ENCODE measurements around the gene TTC28. TPM values are rescaled to one million over a fixed set of nuclear protein-coding genes. Genes with fewer than 3 reads are reported as not detected.

The TTC28 gene
- total RNA-seq, 2 experiments from 2014 or later, result 1.2 to 3.6 TPM

- Mint-ChIP-seq H3K27ac (no peak overlapping the region), H3K27me3 (no peaks in the 10 kb centered on the region), H3K36me3 (no peaks in the 10 kb centered on the region), H3K9me3 (ENCODE audit: low read depth) (no peaks in the 10 kb centered on the region), H3K4me1 (peaks cover 7% of the 10 kb centered on the region), H3K4me3 (no peak overlapping the region)
- CTCF ChIA-PET, result no interaction called here
- no peak for ATAC-seq
- DNase-seq, result no peak
Measured at GRCh38 chr22:27990879-27991278, 688.8 kb downstream of the TTC28 start.

GRCh38 chr22:27990451-27990840, 689.2 kb downstream of the TTC28 start:
- H3K27me3 Mint-ChIP-seq, result no peaks in the 10 kb centered on the region
- CTCF ChIA-PET, result no interaction called here
- ATAC-seq, result no peak
- peaks cover 7% of the 10 kb centered on the region for H3K4me1 Mint-ChIP-seq
- H3K36me3 Mint-ChIP-seq, result no peaks in the 10 kb centered on the region
- H3K9me3 Mint-ChIP-seq (ENCODE audit: low read depth), result no peaks in the 10 kb centered on the region
- H3K4me3 Mint-ChIP-seq, result no peak overlapping the region
- no peak for DNase-seq
- no peak overlapping the region for H3K27ac Mint-ChIP-seq

GRCh38 chr22:27989758-27990450, 689.7 kb downstream of the TTC28 start:
- DNase-seq (no peak), ATAC-seq (no peak)
- Mint-ChIP-seq H3K4me1 (peaks cover 7% of the 10 kb centered on the region), H3K27me3 (no peaks in the 10 kb centered on the region), H3K27ac (no peak overlapping the region), H3K9me3 (ENCODE audit: low read depth) (no peaks in the 10 kb centered on the region), H3K36me3 (no peaks in the 10 kb centered on the region), H3K4me3 (no peak overlapping the region)
- CTCF ChIA-PET, result interaction anchor here (1.0 kb wide), 1 partner anchor 9 kb away, joined by 3 read pairs; no protein-coding TSS in a partner anchor

GRCh38 chr22:27988704-27989103, 690.9 kb downstream of the TTC28 start:
- CTCF ChIA-PET, result no interaction called here
- DNase-seq, result no peak
- Mint-ChIP-seq H3K27me3 (no peaks in the 10 kb centered on the region), H3K9me3 (ENCODE audit: low read depth) (no peaks in the 10 kb centered on the region), H3K4me3 (no peak overlapping the region), H3K36me3 (no peaks in the 10 kb centered on the region), H3K27ac (no peak overlapping the region), H3K4me1 (peaks cover 7% of the 10 kb centered on the region)
- no peak for ATAC-seq

- CTCF ChIA-PET, result no interaction called here
- H3K4me1 Mint-ChIP-seq, result peaks cover 7% of the 10 kb centered on the region
- ATAC-seq (no peak), DNase-seq (peak; percentile 40)
- no peaks in the 10 kb centered on the region for H3K9me3 Mint-ChIP-seq (ENCODE audit: low read depth)
- H3K27ac Mint-ChIP-seq, result no peak overlapping the region
- no peaks in the 10 kb centered on the region for H3K27me3 Mint-ChIP-seq
- no peak overlapping the region for H3K4me3 Mint-ChIP-seq
- no peaks in the 10 kb centered on the region for H3K36me3 Mint-ChIP-seq
Measured at GRCh38 chr22:27987557-27987956, 692.1 kb downstream of the TTC28 start.

- CTCF ChIA-PET, result no interaction called here
- no peak overlapping the region for H3K27ac Mint-ChIP-seq
- peaks cover 7% of the 10 kb centered on the region for H3K4me1 Mint-ChIP-seq
- H3K4me3 Mint-ChIP-seq, result no peak overlapping the region
- DNase-seq (peak; percentile 11), ATAC-seq (no peak)
- no peaks in the 10 kb centered on the region for H3K27me3 Mint-ChIP-seq
- no peaks in the 10 kb centered on the region for H3K36me3 Mint-ChIP-seq
- no peaks in the 10 kb centered on the region for H3K9me3 Mint-ChIP-seq (ENCODE audit: low read depth)
Measured at GRCh38 chr22:27986937-27987336, 692.7 kb downstream of the TTC28 start.

GRCh38 chr22:27986459-27986858, 693.2 kb downstream of the TTC28 start:
- Mint-ChIP-seq H3K36me3 (no peaks in the 10 kb centered on the region), H3K27ac (no peak overlapping the region), H3K27me3 (no peaks in the 10 kb centered on the region), H3K9me3 (ENCODE audit: low read depth) (no peaks in the 10 kb centered on the region), H3K4me3 (no peak overlapping the region), H3K4me1 (peaks cover 7% of the 10 kb centered on the region)
- DNase-seq, result peak; percentile 27
- ATAC-seq, result no peak
- CTCF ChIA-PET, result no interaction called here

GRCh38 chr22:27985323-27986275, 694.0 kb downstream of the TTC28 start:
- ATAC-seq (no peak), DNase-seq (peak; percentile 33)
- H3K27ac Mint-ChIP-seq, result peak overlapping the region; percentile 10

GRCh38 chr22:27984723-27985122, 694.9 kb downstream of the TTC28 start:
- DNase-seq, result no peak
- no peaks in the 10 kb centered on the region for H3K36me3 Mint-ChIP-seq
- no peak overlapping the region for H3K27ac Mint-ChIP-seq
- CTCF ChIA-PET, result no interaction called here
- no peak for ATAC-seq
- H3K27me3 Mint-ChIP-seq, result no peaks in the 10 kb centered on the region
- H3K4me1 Mint-ChIP-seq, result peaks cover 7% of the 10 kb centered on the region
- no peak overlapping the region for H3K4me3 Mint-ChIP-seq
- no peaks in the 10 kb centered on the region for H3K9me3 Mint-ChIP-seq (ENCODE audit: low read depth)

More at GRCh38 chr22:27985323-27986275, 694.0 kb downstream of the TTC28 start:
- Mint-ChIP-seq H3K27me3 (no peaks in the 10 kb centered on the region), H3K9me3 (ENCODE audit: low read depth) (no peaks in the 10 kb centered on the region), H3K4me1 (peaks cover 7% of the 10 kb centered on the region), H3K36me3 (no peaks in the 10 kb centered on the region), H3K4me3 (no peak overlapping the region)
- CTCF ChIA-PET, result no interaction called here

GRCh38 chr22:27984001-27984695, 695.5 kb downstream of the TTC28 start:
- DNase-seq, result no peak
- Mint-ChIP-seq H3K9me3 (ENCODE audit: low read depth) (no peaks in the 10 kb centered on the region), H3K27me3 (no peaks in the 10 kb centered on the region), H3K27ac (no peak overlapping the region), H3K4me3 (no peak overlapping the region), H3K36me3 (no peaks in the 10 kb centered on the region), H3K4me1 (peaks cover 7% of the 10 kb centered on the region)
- ATAC-seq, result no peak
- CTCF ChIA-PET, result no interaction called here

- Mint-ChIP-seq H3K27me3 (no peaks in the 10 kb centered on the region), H3K9me3 (ENCODE audit: low read depth) (no peaks in the 10 kb centered on the region), H3K4me1 (peaks cover 3% of the 10 kb centered on the region), H3K27ac (no peak overlapping the region), H3K36me3 (no peaks in the 10 kb centered on the region), H3K4me3 (no peak overlapping the region)
- ATAC-seq (no peak), DNase-seq (no peak)
- CTCF ChIA-PET, result no interaction called here
Measured at GRCh38 chr22:27983361-27983791, 696.3 kb downstream of the TTC28 start.

GRCh38 chr22:27982630-27983180, 696.9 kb downstream of the TTC28 start:
- H3K36me3 Mint-ChIP-seq, result no peaks in the 10 kb centered on the region
- peaks cover 2% of the 10 kb centered on the region for H3K4me1 Mint-ChIP-seq
- ATAC-seq, result no peak
- H3K27ac Mint-ChIP-seq, result no peak overlapping the region
- DNase-seq, result no peak
- H3K4me3 Mint-ChIP-seq, result no peak overlapping the region
- H3K9me3 Mint-ChIP-seq (ENCODE audit: low read depth), result no peaks in the 10 kb centered on the region
- CTCF ChIA-PET, result no interaction called here
- H3K27me3 Mint-ChIP-seq, result no peaks in the 10 kb centered on the region

GRCh38 chr22:27982106-27982505, 697.5 kb downstream of the TTC28 start:
- CTCF ChIA-PET, result no interaction called here
- ATAC-seq (no peak), DNase-seq (no peak)
- H3K36me3 Mint-ChIP-seq, result no peaks in the 10 kb centered on the region
- H3K27ac Mint-ChIP-seq, result no peak overlapping the region
- no peak overlapping the region for H3K4me3 Mint-ChIP-seq
- H3K9me3 Mint-ChIP-seq (ENCODE audit: low read depth), result no peaks in the 10 kb centered on the region
- no peaks in the 10 kb centered on the region for H3K27me3 Mint-ChIP-seq
- H3K4me1 Mint-ChIP-seq, result no peaks in the 10 kb centered on the region

Data from activated CD8-positive, alpha-beta memory T cell treated with anti-CD3 and anti-CD28 coated beads, Interleukin-2, amount 10 ng/mL, durations not matched to agents 7 days and 5 days (primary cell).